GDM1 (cell line): ENCODE results near the gene LENG8.
"Not testable (repeated sequence)": the region's sequence is repeated elsewhere in the genome, so short reads cannot be mapped to it uniquely, and the experiment has no call there.

Source experiments
- DNase-seq: peaks from one replicate; lab custom pipeline; 2025; lab: John Stamatoyannopoulos, UW

LENG8 gene

DNA sequence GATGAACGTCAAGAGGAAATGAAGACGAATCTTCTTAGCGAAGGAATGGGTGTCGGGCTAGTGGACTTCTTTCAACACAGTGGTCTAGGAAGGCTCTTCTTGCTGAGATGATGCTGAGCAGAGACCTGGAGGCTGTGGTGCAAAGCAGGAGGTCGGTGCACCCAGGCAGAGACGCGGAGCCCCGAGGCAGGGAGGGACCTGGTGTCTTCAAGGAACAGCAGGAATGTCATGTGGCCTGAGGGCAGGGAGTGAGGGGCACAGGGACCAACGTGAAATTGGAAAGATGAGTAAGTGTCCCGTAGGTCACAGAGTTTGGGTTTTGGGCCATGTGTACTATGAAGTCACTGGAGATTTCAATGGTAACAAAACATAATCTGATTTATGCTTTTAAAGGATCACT lies 35.5 kb downstream of the LENG8 start:
- no peak for DNase-seq

GRCh38 chr19:54485851-54486250 lies 36.9 kb downstream of the LENG8 start:
- no peak for DNase-seq

DNA sequence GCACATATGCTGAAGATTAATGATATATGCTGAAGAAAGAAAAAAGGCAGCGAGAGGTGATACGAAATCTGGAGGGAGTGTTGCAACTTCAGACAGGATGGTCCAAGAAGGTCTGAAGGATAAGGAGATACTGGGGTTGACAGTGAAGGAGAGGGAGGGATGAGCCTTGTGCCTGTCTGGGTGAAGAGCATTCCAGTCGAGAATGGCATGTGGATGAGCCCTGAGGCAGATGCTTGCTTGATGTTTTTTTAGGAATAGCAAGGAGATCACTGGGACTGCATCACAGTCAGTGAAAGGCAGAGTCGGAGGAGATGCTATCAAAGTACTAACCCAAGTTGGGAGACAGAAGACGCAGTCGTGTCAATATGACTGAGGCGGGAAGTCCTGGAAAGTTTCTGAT lies 40.3 kb downstream of the LENG8 start:
- no peak for DNase-seq

GRCh38 chr19:54489766-54490165 lies 40.8 kb downstream of the LENG8 start:
- no peak for DNase-seq

DNA sequence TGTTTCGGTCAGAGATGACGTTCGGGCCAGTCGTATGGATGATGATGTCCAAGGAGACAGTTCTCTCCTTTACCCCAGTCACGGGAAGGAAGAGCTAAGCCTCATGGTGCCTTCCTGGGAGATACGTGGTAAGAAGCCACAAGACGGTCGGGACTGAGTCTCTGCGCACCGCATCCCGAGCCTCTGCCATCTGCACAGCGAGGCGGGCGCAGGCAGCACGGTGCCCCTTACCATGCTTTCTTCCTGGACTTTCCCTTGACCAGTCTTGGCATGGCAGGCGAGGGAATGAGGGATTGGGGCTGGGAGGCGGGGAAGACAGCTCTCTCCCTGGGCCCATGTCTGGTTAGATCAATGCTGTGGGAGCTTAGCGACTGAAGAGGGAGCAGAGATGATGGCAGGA lies 43.6 kb downstream of the LENG8 start:
- no peak for DNase-seq

GRCh38 chr19:54493056-54493455 lies 44.1 kb downstream of the LENG8 start:
- not testable (repeated sequence) for DNase-seq

DNA sequence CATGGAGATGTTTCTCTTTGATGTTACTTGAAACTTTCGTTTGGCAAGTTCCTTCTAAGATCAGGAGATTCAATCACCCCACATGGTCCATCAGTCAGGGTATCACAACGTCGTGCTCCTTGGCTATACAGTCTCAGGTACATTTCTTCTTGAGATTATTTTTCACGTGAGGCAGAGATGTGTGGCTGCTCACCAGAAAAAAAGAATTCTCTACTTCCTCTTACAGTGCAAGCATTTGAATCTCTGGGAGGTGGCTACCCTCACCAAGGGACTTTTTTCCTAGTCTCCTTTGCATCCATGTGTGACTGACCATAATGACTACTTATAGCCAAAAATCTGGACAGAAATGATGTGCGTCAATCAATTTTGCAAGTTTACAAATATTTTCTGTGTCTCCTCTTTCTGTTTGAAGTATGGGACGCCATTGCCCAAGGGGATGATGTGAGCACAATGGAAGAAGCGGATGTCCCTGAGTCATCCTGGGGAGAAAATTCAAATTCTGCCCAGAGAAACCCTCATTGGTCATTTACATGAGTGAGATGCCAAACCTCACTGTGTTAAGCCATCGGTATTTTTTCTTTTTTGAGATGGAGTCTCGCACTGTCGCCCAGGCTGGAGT lies 45.1 kb downstream of the LENG8 start:
- no peak for DNase-seq

GRCh38 chr19:54495284-54495683 lies 46.3 kb downstream of the LENG8 start:
- DNase-seq, result not testable (repeated sequence)

DNA sequence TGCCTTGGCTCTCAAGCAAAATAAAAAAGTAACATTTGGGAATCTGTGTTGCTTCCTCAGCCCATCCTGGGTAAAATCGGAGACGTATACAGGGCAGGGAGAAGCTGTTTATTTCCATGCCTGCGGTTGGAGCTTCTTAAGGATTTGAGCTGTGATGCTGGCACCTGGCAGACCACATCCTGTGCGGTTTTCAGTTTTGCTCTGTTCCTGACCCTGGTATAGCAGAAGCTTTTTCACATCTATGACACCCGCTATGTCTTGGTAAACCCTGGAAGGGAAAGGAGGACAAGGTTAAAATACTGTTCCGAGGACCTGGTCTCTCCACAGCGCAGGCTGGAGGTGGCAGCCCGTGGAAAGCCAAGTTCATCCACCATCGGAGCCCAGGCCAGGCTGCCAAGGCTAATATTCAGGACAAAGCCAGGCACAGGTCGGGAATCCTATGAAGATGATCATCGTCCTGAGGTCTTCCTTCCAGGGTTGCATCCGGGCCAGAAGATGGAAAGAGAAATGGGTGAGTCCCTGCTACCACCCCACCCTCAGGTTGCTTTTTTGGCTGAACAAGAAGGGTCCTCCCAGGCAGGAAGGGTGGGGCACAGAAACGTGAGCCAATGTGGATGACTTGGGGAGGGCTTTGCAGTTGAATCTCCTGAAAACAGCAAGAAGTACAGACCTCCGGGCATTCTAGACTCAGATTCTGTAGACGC lies 48.9 kb downstream of the LENG8 start:
- not testable (repeated sequence) for DNase-seq

- DNase-seq, result not testable (repeated sequence)
Observed at GRCh38 chr19:54498451-54498772, 49.4 kb downstream of the LENG8 start.

- no peak for DNase-seq
Observed at GRCh38 chr19:54502518-54503048, 53.6 kb downstream of the LENG8 start, which contains the start of gene LAIR2. LAIR2 (plus strand) TSS chr19:54502831; CDS start chr19:54502919, 88 bp downstream.

DNA sequence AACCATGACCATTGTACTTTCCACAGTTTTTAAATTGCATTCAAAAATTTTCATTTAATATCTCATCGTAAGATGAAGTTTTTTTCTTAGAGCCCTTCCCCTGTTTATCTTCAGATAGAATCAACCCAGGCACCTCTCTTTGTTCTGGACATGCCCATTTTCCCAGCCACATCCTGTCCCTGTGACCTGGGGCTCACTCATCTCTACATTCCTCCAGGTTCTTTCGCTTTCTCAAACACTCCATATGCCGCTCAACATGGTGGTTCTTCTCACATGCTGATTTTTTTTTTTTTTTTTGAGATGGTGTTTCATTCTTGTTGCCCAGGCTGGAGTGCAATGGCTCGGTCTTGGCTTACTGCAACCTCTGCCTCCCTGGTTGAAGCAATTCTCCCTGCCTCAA lies 56.5 kb downstream of the LENG8 start:
- not testable (repeated sequence) for DNase-seq

- DNase-seq, result no peak
Observed at GRCh38 chr19:54506079-54506478, 57.1 kb downstream of the LENG8 start.

GRCh38 chr19:54507038-54507717 lies 58.2 kb downstream of the LENG8 start:
- DNase-seq, result not testable (repeated sequence)

DNA sequence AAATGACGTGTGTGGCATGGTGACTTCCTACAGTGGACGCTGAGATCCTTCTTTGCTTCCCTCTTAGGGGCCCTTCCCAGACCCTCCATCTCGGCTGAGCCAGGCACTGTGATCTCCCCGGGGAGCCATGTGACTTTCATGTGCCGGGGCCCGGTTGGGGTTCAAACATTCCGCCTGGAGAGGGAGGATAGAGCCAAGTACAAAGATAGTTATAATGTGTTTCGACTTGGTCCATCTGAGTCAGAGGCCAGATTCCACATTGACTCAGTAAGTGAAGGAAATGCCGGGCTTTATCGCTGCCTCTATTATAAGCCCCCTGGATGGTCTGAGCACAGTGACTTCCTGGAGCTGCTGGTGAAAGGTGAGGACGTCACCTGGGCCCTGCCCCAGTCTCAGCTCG lies 58.8 kb downstream of the LENG8 start:
- no peak for DNase-seq

DNA sequence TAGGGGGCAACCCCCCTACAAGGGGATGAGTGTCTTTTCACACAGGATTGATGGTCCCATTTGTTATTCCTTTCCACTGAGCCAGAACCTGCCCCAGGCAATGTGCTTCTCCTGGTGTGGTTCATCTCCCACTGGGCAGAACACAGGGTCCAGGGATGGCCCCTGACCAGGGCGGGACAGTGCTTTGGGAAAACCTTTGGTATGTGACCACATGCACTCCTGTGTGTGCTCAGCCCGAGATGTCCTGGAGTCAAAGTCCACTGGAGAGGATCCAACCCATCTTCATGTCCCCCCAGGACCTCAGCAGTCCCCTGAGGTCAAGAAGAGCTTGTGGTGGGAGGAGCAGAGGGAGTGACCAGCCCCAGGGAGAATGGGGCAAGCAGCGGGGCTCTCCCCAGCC lies 59.5 kb downstream of the LENG8 start:
- not testable (repeated sequence) for DNase-seq

GRCh38 chr19:54509200-54509940 lies 60.4 kb downstream of the LENG8 start:
- not testable (repeated sequence) for DNase-seq
